A549 (cell line): Measurements from ENCODE around the gene SULT2A1. TPM values are rescaled to one million over a fixed set of nuclear protein-coding genes. Genes with fewer than 3 reads are reported as not detected.
"Not testable (repeated sequence)": the region's sequence is repeated elsewhere in the genome, so short reads cannot be mapped to it uniquely, and the experiment has no call there.

Experiments
- ATAC-seq, 2 experiments: fragments of 200-7000 bp in 1 of 2; fragments of >200 bp in 1 of 2; cut with Nextera tagmentation in 1 of 2; cut with Tn5 transposase in 1 of 2; 3 replicates each; pipeline versions ENCODE4 v1.8.0 to v1.9.1; 2018 to 2020; ENCODE audit warnings: mild to moderate bottlenecking in 1 of 2, moderate library complexity in 1 of 2
- CTCF ChIA-PET: fragments of 300-600 bp; sonication (Branson Sonifier 250); formaldehyde crosslinking; extraction: SDS; loops from one replicate; lab custom pipeline; 2021; ENCODE audit warnings: antibody characterized with exemption, inconsistent platforms; lab: Yijun Ruan, JAX
- POLR2A ChIA-PET: fragments of 350-600 bp; formaldehyde crosslinking; extraction: SDS; loops from one replicate; lab custom pipeline; 2021; ENCODE audit warnings: antibody characterized with exemption, inconsistent platforms; lab: Yijun Ruan, JAX
- DNase-seq, 2 experiments: peaks; one replicate each; pipeline versions ENCODE4 v3.0.0 to v3.0.0-alpha.2; 2011 to 2016; ENCODE audit warnings: low read depth in 1 of 2, low spot score in 1 of 2
- FAIRE-seq: peaks from 2 replicates; lab custom pipeline; 2011; peaks lifted over from hg19 to GRCh38; lab: Jason Lieb, UNC
- H3K27ac ChIP-seq, 2 experiments: fragments of >200 bp; sonication (Bioruptor Twin); formaldehyde crosslinking; 3 replicates each; pipeline ENCODE4 v1.5.1; 2016 to 2017
- H3K4me1 ChIP-seq: fragments of >200 bp; sonication (Bioruptor Twin); formaldehyde crosslinking; 3 replicates; pipeline ENCODE4 v1.6.1; 2016
- H3K4me2 ChIP-seq: fragments of >200 bp; sonication (Bioruptor Twin); formaldehyde crosslinking; 3 replicates; pipeline ENCODE4 v1.6.1; 2016
- H3K4me3 ChIP-seq: fragments of >200 bp; sonication (Bioruptor Twin); formaldehyde crosslinking; 3 replicates; pipeline ENCODE4 v1.5.1; 2016
- H3K9me3 ChIP-seq: fragments of >200 bp; sonication (Bioruptor Twin); formaldehyde crosslinking; 3 replicates; pipeline ENCODE4 v1.6.1; 2016
- CEBPB ChIP-seq, 2 experiments: fragments of >200 bp in 1 of 2; sonication (Bioruptor Twin) in 1 of 2; formaldehyde crosslinking in 1 of 2; IDR thresholded peaks; 2 replicates each; pipeline ENCODE4 v1.6.1; 2012 to 2016
- CHD2 ChIP-seq: fragments of 150-350 bp; IDR thresholded peaks from 2 replicates; pipeline ENCODE4 v1.6.1; 2014; ENCODE audit warnings: low read length; ENCODE audit not compliant: partially characterized antibody
- CHD4 ChIP-seq: fragments of 200-600 bp; sonication (generic); IDR thresholded peaks from 2 replicates; pipeline ENCODE4 v1.6.1; 2016; ENCODE audit warnings: antibody characterized with exemption, mild to moderate bottlenecking, borderline replicate concordance
- E2F6 ChIP-seq: IDR thresholded peaks from 2 replicates; pipeline ENCODE4 v1.6.1; 2012; ENCODE audit warnings: low read depth, borderline replicate concordance
- FOSB ChIP-seq: fragments of 250-450 bp; sonication (Bioruptor Pico); IDR thresholded peaks from 2 replicates; pipeline ENCODE4 v1.5.0; 2020; ENCODE audit warnings: mild to moderate bottlenecking, moderate library complexity
- FOSL2 ChIP-seq, 2 experiments: fragments of 450-650 bp in 1 of 2; fragments of >200 bp in 1 of 2; sonication (Bioruptor Twin) in 1 of 2; formaldehyde crosslinking; IDR thresholded peaks; 2 replicates each; pipeline versions ENCODE4 v1.5.0 to v1.6.1; 2016 to 2020; ENCODE audit warnings: mild to moderate bottlenecking in 1 of 2, moderate library complexity in 1 of 2
- HOXB5 ChIP-seq: fragments of 250-450 bp; sonication (Bioruptor Pico); IDR thresholded peaks from 2 replicates; pipeline ENCODE4 v1.5.0; 2020; ENCODE audit warnings: mild to moderate bottlenecking, moderate library complexity
- JUN ChIP-seq, 2 experiments: fragments of >200 bp; sonication (Bioruptor Twin); formaldehyde crosslinking; IDR thresholded peaks; 2 replicates in 1 of 2; 3 replicates in 1 of 2; pipeline ENCODE4 v1.6.1; 2016 to 2017
- JUNB ChIP-seq: fragments of >200 bp; sonication (Bioruptor Twin); formaldehyde crosslinking; IDR thresholded peaks from 2 replicates; pipeline ENCODE4 v1.6.1; 2016
- KDM1A ChIP-seq: fragments of 200-600 bp; sonication (generic); IDR thresholded peaks from 2 replicates; pipeline ENCODE4 v1.6.1; 2016; ENCODE audit warnings: low read depth, mild to moderate bottlenecking
- KDM5A ChIP-seq: fragments of 200-600 bp; sonication (generic); IDR thresholded peaks from 2 replicates; pipeline ENCODE4 v1.6.1; 2016; ENCODE audit warnings: antibody characterized with exemption, mild to moderate bottlenecking
- MYC ChIP-seq: IDR thresholded peaks from 2 replicates; pipeline ENCODE4 v1.6.1; 2012; ENCODE audit warnings: mild to moderate bottlenecking, inconsistent platforms, low read length, improper control_type of control experiment, borderline replicate concordance
- PBX3 ChIP-seq: IDR thresholded peaks from 2 replicates; pipeline ENCODE4 v1.6.1; 2012
- POLR2A ChIP-seq: IDR thresholded peaks from 2 replicates; pipeline ENCODE4 v1.6.1; 2012; ENCODE audit warnings: mild to moderate bottlenecking, low read length
- RAD21 ChIP-seq, 2 experiments: fragments of >200 bp in 1 of 2; sonication (Bioruptor Twin) in 1 of 2; formaldehyde crosslinking in 1 of 2; IDR thresholded peaks in 1 of 2; conservative IDR thresholded peaks in 1 of 2; 2 replicates in 1 of 2; 3 replicates in 1 of 2; pipeline ENCODE4 v1.6.1; 2012 to 2018; ENCODE audit warnings: inconsistent platforms in 1 of 2
- RFX5 ChIP-seq: fragments of 450-650 bp; IDR thresholded peaks from 2 replicates; pipeline ENCODE4 v1.7.1; 2014; ENCODE audit warnings: antibody characterized with exemption, mild to moderate bottlenecking, moderate library complexity
- TFCP2L1 ChIP-seq: fragments of 250-450 bp; sonication (Bioruptor Pico); IDR thresholded peaks from 2 replicates; pipeline ENCODE4 v1.5.0; 2021; ENCODE audit warnings: mild to moderate bottlenecking
- TP53 ChIP-seq: fragments of 250-450 bp; sonication (Bioruptor Pico); IDR thresholded peaks from 2 replicates; pipeline ENCODE4 v1.5.0; 2021; ENCODE audit warnings: mild to moderate bottlenecking, moderate library complexity
- ZFP36 ChIP-seq: fragments of 450-650 bp; IDR thresholded peaks from 2 replicates; pipeline ENCODE4 v1.6.1; 2014; ENCODE audit warnings: borderline replicate concordance; ENCODE audit not compliant: partially characterized antibody
- ZNF302 ChIP-seq: fragments of 250-450 bp; sonication (Bioruptor Pico); IDR thresholded peaks from 2 replicates; pipeline ENCODE4 v1.9.0; 2021; ENCODE audit warnings: inconsistent platforms, mild to moderate bottlenecking, moderate library complexity
- ZSCAN20 ChIP-seq: fragments of 250-450 bp; sonication (Bioruptor Pico); IDR thresholded peaks from 2 replicates; pipeline ENCODE4 v1.8.0; 2022; ENCODE audit warnings: mild to moderate bottlenecking, moderate library complexity
- WGBS: methylation state at CpG from one replicate; pipeline ENCODE4 v1.1.6; 2017; ENCODE audit errors: missing lambda C conversion rate; 5-methylcytosine and 5-hydroxymethylcytosine counted together
- polyA plus RNA-seq, 4 experiments: library from polyadenylated mRNA; depleted of rRNA in 3 of 4; stranded (reverse); fragments of >200 nt; fragmentation: RNase III in 1 of 4; extraction: RNeasy Plus Mini Kit Qiagen cat#74134 plus additional on column Dnase treatment in 1 of 4; gene quantifications; 2 replicates in 3 of 4; 3 replicates in 1 of 4; pipeline ENCODE4 v1.2.3, GENCODE V29; 2011 to 2017
- TF ChIP-seq, protein P1 (sequence below): fragments of >200 bp; sonication (Bioruptor Twin); formaldehyde crosslinking; IDR thresholded peaks from 3 replicates; pipeline ENCODE4 v1.6.1; 2016

SULT2A1 gene
- polyA plus RNA-seq, 2 of the 4 experiments (the other 2 are of a cell fraction), result not detected

DNA sequence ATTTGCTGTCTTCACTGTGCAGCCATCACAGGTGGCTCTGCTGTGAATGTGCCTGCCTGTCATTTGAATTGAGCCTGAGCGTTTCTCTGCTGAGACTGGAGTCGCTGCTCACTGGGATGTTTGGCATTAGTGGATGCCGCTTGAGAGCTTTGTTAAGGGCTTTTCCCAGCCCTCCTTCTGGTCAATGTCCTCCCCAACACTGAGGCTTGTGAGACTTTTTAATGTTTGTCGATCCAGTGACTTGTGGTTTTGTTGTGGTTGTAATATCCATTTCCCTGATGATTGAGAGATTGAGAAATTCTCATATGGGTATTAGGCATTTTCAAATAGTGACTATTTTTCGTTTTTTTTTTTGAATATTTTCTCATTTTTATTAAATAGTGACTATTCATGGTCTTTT lies 24.5 kb downstream of the SULT2A1 start:
- ChIA-PET POLR2A (interaction anchor here (0.7 kb wide), 1 partner anchor 45 kb away, joined by 4 read pairs; no protein-coding TSS in a partner anchor), CTCF (interaction anchor here (4.1 to 10.0 kb wide), 3 partner anchors 12 to 47 kb away, joined by 42 to 330 read pairs (median 79); partner anchors contain the start of gene TPRX2)
- ATAC-seq, result no peak
- Histone ChIP-seq H3K4me2 (no peak overlapping the region), H3K27ac (no peak overlapping the region), H3K4me3 (no peak overlapping the region), H3K9me3 (no peaks in the 10 kb centered on the region), H3K4me1 (peaks cover 8% of the 10 kb centered on the region)
- FAIRE-seq, result peak; percentile 49
- no peak for DNase-seq
- no peak for TF ChIP-seq RFX5
- no peak for TF ChIP-seq CHD4
- no peak for TF ChIP-seq RAD21 (conservative IDR thresholded peaks at IDR 0.05 in 1 of 2, IDR thresholded peaks at IDR 0.05 in 1 of 2)
- TF ChIP-seq TP53, result no peak
- no peak for TF ChIP-seq JUNB
- no peak for TF ChIP-seq MYC
- TF ChIP-seq TFCP2L1 (CRISPR knock-in tag), result no peak
- no peak for TF ChIP-seq KDM5A
- TF ChIP-seq ZNF302 (CRISPR knock-in tag), result no peak
- TF ChIP-seq FOSB (CRISPR knock-in tag), result no peak
- no peak for TF ChIP-seq CEBPB (IDR thresholded peaks at IDR 0.05)
- TF ChIP-seq POLR2A, result no peak
- TF ChIP-seq CHD2, result no peak
- no peak for TF ChIP-seq ZFP36
- TF ChIP-seq ZSCAN20 (CRISPR knock-in tag), result no peak
- TF ChIP-seq, protein P1, sequence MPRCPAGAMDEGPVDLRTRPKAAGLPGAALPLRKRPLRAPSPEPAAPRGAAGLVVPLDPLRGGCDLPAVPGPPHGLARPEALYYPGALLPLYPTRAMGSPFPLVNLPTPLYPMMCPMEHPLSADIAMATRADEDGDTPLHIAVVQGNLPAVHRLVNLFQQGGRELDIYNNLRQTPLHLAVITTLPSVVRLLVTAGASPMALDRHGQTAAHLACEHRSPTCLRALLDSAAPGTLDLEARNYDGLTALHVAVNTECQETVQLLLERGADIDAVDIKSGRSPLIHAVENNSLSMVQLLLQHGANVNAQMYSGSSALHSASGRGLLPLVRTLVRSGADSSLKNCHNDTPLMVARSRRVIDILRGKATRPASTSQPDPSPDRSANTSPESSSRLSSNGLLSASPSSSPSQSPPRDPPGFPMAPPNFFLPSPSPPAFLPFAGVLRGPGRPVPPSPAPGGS, result no peak
- no peak for TF ChIP-seq PBX3
- no peak for TF ChIP-seq FOSL2 (IDR thresholded peaks at IDR 0.05)
- TF ChIP-seq FOSL2 (CRISPR knock-in tag; IDR thresholded peaks at IDR 0.05), result no peak
- 65% methylated on average over 5 of the region's 5 CpGs for WGBS

DNA sequence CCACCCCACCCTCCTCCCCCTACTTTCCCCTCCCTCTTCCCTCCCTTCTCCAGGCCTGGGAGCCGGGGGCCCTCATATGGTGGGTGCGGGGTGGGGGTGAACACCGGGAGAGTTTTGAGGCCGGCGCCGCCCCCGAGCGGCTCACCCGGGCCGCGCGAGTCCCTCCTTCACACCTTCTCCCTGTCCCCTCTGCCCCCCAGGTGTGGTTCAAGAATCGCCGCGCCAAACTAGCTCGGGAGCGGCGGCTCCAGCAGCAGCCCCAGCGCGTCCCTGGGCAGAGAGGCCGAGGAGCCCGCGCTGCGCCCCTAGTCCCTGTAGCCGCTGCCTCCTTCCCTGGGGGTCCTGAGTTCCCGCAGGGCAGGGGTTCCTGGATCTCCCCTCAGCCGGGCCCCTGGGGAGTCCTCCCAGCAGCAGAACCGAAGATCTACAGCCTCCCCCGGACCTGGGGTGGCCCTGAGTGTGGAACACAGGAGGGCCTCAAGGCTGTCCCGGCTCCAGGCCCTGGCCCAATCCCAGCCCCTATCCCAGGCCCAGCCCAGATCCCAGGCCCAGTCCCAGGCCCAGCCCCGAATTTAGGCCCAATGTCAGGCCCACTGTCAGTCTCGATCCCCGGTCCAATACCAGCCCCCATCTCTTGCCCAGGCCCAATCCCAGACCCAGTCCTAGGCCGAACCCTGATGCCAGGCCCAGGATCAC lies 25.4 kb downstream of the SULT2A1 start:
- H3K4me1 ChIP-seq, result peaks cover 8% of the 10 kb centered on the region
- ATAC-seq, result no peak
- no peak for DNase-seq
- whole genome bisulfite sequencing, result 98% methylated on average over 15 of the region's 34 CpGs
- no peaks in the 10 kb centered on the region for H3K9me3 ChIP-seq
- ChIA-PET POLR2A (no interaction called here), CTCF (interaction anchor here (4.1 to 10.0 kb wide), 3 partner anchors 12 to 46 kb away, joined by 42 to 330 read pairs (median 79); partner anchors contain the start of gene TPRX2)
- no peak for TF ChIP-seq E2F6
- no peak for TF ChIP-seq KDM1A
- TF ChIP-seq HOXB5, result no peak
- TF ChIP-seq JUN (IDR thresholded peaks at IDR 0.05), result no peak
- TF ChIP-seq MYC, result no peak
- H3K27ac ChIP-seq, result no peak overlapping the region
- no peak overlapping the region for H3K4me3 ChIP-seq
- no peak for FAIRE-seq
- H3K4me2 ChIP-seq, result no peak overlapping the region

- H3K4me2 ChIP-seq, H3K9me3 ChIP-seq, POLR2A ChIA-PET, FAIRE-seq, H3K27ac ChIP-seq, H3K4me3 ChIP-seq, DNase-seq, H3K4me1 ChIP-seq: not testable (repeated sequence)
- no CpG with 5 or more reads among the region's 17 CpGs for WGBS
- CTCF ChIA-PET, result interaction anchor here (0.6 to 22.4 kb wide), 2 partner anchors 6 to 330 kb away, joined by 4 to 330 read pairs; no protein-coding TSS in a partner anchor
- ATAC-seq, result 0 out of 6 replicates have a peak, but pooled peaks of 1 of the 2 experiments have one; percentile 3
These were observed 26.3 kb downstream of the SULT2A1 start for GRCh38 chr19:47859838-47860237.

DNA sequence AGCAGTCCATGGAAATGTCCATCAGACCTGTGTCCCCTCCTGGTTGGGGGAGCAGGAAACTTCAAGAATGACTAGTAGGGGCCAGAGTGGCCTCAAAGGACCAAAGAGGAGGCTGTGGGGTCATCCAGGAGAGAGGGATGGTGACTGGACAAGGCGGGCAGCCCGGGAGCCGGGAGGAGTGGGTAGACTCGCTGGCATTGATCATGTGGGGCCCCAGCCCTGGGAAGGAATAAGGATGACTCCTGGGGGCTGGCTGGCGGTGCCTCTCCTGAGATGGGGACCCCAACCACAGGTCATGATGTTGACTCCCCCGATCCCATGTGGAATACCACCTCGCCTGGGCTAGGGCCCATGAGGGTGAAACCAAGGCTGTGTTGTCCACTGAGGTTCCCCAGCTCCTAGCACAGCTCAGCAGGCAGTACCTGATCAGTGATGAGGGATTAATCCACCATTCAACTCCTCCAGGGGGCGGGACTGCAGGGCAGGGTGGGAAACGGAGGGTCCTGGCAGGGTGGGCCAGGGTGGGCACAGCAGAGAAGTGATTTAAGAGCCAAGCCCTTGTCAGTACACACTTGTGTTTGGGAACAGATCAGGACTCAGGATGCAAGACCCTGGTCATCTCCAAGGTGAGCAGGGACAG lies 27.3 kb downstream of the SULT2A1 start, which contains the start of gene TPRX2:
TPRX2 (plus strand) TSS at position 590 of the 640 bp plus-strand sequence; CDS start at position 602, 12 bp downstream.
- FAIRE-seq (peak; percentile 7), ATAC-seq (peak; percentile 13 to 21; a peak in 3 of 6 replicates)
- Histone ChIP-seq H3K4me2 (0 out of 3 replicates have a peak within 1 kb of the TSS, but pooled peaks have one; percentile 31), H3K27ac (peak within 1 kb of the TSS in 1 of 2 experiments; percentile 25; a peak in 1 of 6 replicates)
- H3K9me3 ChIP-seq, H3K4me1 ChIP-seq, DNase-seq, POLR2A ChIA-PET, H3K4me3 ChIP-seq: not testable (repeated sequence)
- WGBS, result 75% methylated on average over 8 of the region's 9 CpGs
- CTCF ChIA-PET, result interaction anchor here (1.7 to 22.4 kb wide), 3 partner anchors 7 to 13 kb away, joined by 5 to 330 read pairs (median 16); no protein-coding TSS in a partner anchor
